MM.1S (cell line): Measurements from ENCODE around the gene ZNF385A.

Experiments used
- DNase-seq: peaks from one replicate; pipeline ENCODE4 v3.0.0-alpha.2; 2015
- H2AFZ ChIP-seq: fragments of 300-600 bp; sonication (generic); 2 replicates; pipeline ENCODE4 v1.6.0; 2016; ENCODE audit warnings: antibody characterized with exemption, low read length
- H3F3A ChIP-seq: fragments of 300-600 bp; sonication (generic); 2 replicates; pipeline ENCODE4 v1.6.1; 2016; ENCODE audit warnings: mild to moderate bottlenecking, antibody characterized with exemption, low read length, moderate library complexity, mixed read lengths; ENCODE audit not compliant: insufficient read depth
- H3K27ac ChIP-seq: fragments of 300-600 bp; sonication (generic); 2 replicates; pipeline ENCODE4 v1.5.1; 2016; ENCODE audit warnings: mild to moderate bottlenecking, low read length
- H3K27me3 ChIP-seq: fragments of 300-600 bp; sonication (generic); replicated peaks from 2 replicates; pipeline ENCODE4 v1.6.0; 2016; ENCODE audit warnings: low read length; ENCODE audit not compliant: insufficient read depth
- H3K36me3 ChIP-seq: fragments of 300-600 bp; sonication (generic); replicated peaks from 2 replicates; pipeline ENCODE4 v1.6.1; 2016; ENCODE audit warnings: mild to moderate bottlenecking, low read length, mixed read lengths; ENCODE audit not compliant: insufficient read depth
- H3K4me1 ChIP-seq: fragments of 300-600 bp; sonication (generic); 2 replicates; pipeline ENCODE4 v1.6.1; 2016; ENCODE audit warnings: low read length, mixed read lengths
- H3K4me2 ChIP-seq: fragments of 300-600 bp; sonication (generic); 2 replicates; pipeline ENCODE4 v1.6.0; 2016; ENCODE audit warnings: low read depth, low read length
- H3K4me3 ChIP-seq: fragments of 300-600 bp; sonication (generic); 2 replicates; pipeline ENCODE4 v1.5.1; 2016; ENCODE audit warnings: low read length, mixed read lengths
- H3K79me2 ChIP-seq: fragments of 300-600 bp; sonication (generic); 2 replicates; pipeline ENCODE4 v1.6.1; 2016; ENCODE audit warnings: mixed run types, low read length, mixed read lengths
- H3K9ac ChIP-seq: fragments of 300-600 bp; sonication (generic); 2 replicates; pipeline ENCODE4 v1.6.1; 2016; ENCODE audit warnings: low read length, mixed read lengths
- H3K9me2 ChIP-seq: fragments of 300-600 bp; sonication (generic); replicated peaks from 2 replicates; pipeline ENCODE4 v1.6.1; 2016; ENCODE audit warnings: mild to moderate bottlenecking, low read length, mixed read lengths; ENCODE audit not compliant: insufficient read depth
- H3K9me3 ChIP-seq: fragments of 300-600 bp; sonication (generic); replicated peaks from 2 replicates; pipeline ENCODE4 v1.6.1; 2016; ENCODE audit warnings: mild to moderate bottlenecking, low read length, mixed read lengths; ENCODE audit not compliant: insufficient read depth
- H4K20me1 ChIP-seq: fragments of 300-600 bp; sonication (generic); 2 replicates; pipeline ENCODE4 v1.6.1; 2016; ENCODE audit warnings: mild to moderate bottlenecking, low read length, moderate library complexity, mixed read lengths; ENCODE audit not compliant: insufficient read depth
- EZH2 ChIP-seq: fragments of 300-600 bp; sonication (generic); optimal IDR thresholded peaks from 2 replicates; pipeline ENCODE3; 2017; ENCODE audit warnings: low read depth, mild to moderate bottlenecking, antibody characterized with exemption, low read length, mixed read lengths
- EZH2phosphoT487 ChIP-seq: fragments of 300-600 bp; sonication (generic); IDR thresholded peaks from 2 replicates; pipeline ENCODE4 v1.6.1; 2018; ENCODE audit warnings: antibody characterized with exemption, low read length
- TF ChIP-seq, protein P1 (sequence below): fragments of 300-600 bp; sonication (generic); IDR thresholded peaks from 2 replicates; pipeline ENCODE4 v1.5.1; 2016; ENCODE audit warnings: antibody characterized with exemption, low read length, mixed read lengths

ZNF385A gene

DNA sequence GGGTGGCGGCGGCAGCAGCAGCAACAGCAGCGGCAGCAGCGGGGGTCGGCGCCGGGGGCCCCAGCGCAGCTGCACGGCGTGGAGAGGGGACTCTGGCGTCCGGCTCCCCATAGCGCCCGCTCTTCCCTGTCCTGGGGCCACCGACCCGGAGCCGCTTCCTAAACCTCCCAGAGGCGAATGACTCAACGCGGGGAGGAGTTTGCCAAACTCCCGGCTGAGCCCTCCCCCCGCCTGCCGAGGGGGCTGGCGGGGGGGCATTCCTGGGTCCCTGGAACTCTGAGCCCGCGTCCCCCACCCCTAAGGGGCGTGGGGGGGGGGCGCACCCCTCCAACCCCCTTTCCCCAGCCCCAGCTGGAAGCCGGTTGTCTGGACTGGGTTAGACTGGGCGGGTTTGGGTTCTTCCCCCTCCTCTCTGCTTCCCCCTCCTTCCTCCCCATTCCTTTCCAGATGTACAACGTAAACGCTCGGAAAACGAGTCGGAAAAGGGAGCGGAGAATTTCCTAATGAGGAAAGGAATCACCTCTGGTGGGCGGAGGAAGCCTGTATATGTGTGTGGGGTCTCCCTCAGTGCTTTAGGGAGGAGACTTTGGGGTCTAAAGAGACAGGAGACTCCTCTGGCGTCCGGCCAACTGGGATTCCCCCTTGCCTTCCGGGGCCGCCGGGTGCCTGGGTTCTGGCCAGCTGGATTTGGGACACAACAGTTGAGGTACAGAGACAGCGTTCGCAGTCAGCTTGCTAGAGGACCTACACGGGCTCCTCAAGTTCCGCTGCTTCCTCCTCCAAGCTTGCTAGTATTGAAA lies 34.8 kb upstream of the ZNF385A start, which contains the start of gene ITGA5:
Gene ITGA5, minus strand, starts transcription at position 179 of the 800 bp plus-strand sequence. Its CDS starts 68 bp downstream, at position 111.
- Histone ChIP-seq H4K20me1 (no peaks in the 10 kb centered on the region), H3K9me3 (no peaks in the 10 kb centered on the region), H3K9me2 (no peaks in the 10 kb centered on the region), H3K27me3 (peaks cover 36% of the 10 kb centered on the region), H3K9ac (no peak within 1 kb of the TSS), H2AFZ (0 out of 2 replicates have a peak within 1 kb of the TSS, but pooled peaks have one; percentile 27), H3K36me3 (no peaks in the 10 kb centered on the region), H3K4me1 (no peaks in the 10 kb centered on the region), H3K79me2 (no peaks in the 10 kb centered on the region), H3K4me2 (peak within 1 kb of the TSS; percentile 59), H3K4me3 (peak within 1 kb of the TSS; percentile 20), H3K27ac (no peak within 1 kb of the TSS), H3F3A (no peaks in the 10 kb centered on the region)
- TF ChIP-seq EZH2phosphoT487: no peak
- peak; percentile 53 for TF ChIP-seq EZH2
- TF ChIP-seq, protein P1, sequence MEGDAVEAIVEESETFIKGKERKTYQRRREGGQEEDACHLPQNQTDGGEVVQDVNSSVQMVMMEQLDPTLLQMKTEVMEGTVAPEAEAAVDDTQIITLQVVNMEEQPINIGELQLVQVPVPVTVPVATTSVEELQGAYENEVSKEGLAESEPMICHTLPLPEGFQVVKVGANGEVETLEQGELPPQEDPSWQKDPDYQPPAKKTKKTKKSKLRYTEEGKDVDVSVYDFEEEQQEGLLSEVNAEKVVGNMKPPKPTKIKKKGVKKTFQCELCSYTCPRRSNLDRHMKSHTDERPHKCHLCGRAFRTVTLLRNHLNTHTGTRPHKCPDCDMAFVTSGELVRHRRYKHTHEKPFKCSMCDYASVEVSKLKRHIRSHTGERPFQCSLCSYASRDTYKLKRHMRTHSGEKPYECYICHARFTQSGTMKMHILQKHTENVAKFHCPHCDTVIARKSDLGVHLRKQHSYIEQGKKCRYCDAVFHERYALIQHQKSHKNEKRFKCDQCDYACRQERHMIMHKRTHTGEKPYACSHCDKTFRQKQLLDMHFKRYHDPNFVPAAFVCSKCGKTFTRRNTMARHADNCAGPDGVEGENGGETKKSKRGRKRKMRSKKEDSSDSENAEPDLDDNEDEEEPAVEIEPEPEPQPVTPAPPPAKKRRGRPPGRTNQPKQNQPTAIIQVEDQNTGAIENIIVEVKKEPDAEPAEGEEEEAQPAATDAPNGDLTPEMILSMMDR: no peak
- DNase-seq: no peak

GRCh38 chr12:54418441-54419087 lies 34.0 kb upstream of the ZNF385A start:
- no peak for DNase-seq
- no peaks in the 10 kb centered on the region for H3K9me3 ChIP-seq
- TF ChIP-seq EZH2: no peak
- no peak for TF ChIP-seq EZH2phosphoT487
- no peaks in the 10 kb centered on the region for H3K79me2 ChIP-seq
- peaks cover 35% of the 10 kb centered on the region for H3K27me3 ChIP-seq
- H3K27ac ChIP-seq: no peak overlapping the region
- no peaks in the 10 kb centered on the region for H3K36me3 ChIP-seq
- H3K9ac ChIP-seq: no peak overlapping the region
- peaks cover 5% of the 10 kb centered on the region for H3K4me1 ChIP-seq
- H2AFZ ChIP-seq: 0 out of 2 replicates have a peak overlapping the region, but pooled peaks have one; percentile 27
- H3K9me2 ChIP-seq: no peaks in the 10 kb centered on the region
- peak overlapping the region; percentile 20; the same call in 1 of the 2 replicates for H3K4me3 ChIP-seq
- H3K4me2 ChIP-seq: peak overlapping the region; percentile 59; the same call in 1 of the 2 replicates
- H4K20me1 ChIP-seq: no peaks in the 10 kb centered on the region
- H3F3A ChIP-seq: no peaks in the 10 kb centered on the region

DNA sequence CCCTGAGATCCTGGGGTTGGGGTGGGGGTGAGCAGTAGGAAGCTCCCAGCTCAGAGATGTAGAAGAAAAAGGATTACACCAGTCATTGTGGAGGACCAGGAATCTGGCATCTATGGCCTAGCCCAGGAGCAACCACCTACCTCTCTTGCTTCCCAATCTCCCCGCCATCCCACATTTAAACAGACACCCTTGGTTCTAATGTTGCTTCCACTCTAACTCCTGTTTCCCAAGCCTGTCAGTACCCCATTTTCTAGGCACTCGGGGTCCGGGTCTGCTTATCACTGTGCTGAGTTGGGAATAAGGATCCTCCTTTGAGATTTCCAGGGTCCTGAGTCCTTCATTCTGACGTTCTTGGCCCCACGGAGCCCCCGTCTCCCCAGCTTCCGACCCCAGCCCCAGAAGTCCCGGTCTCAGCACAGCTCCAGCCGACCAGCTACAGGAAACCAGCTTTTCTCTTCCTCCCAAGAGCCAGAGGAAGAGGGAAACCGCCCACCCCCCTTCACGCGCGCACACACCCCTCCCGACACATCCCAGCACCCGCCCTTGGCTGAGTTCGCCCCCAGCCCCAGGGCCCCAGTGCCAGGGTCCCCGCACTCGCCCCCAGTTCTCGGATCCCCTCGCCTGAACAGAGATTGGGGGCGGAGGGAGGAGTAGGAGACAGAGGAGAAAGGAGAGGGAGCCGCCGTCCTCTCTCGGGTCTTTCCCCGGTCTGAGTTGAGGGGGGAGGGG lies 33.3 kb upstream of the ZNF385A start:
- TF ChIP-seq EZH2phosphoT487: no peak
- TF ChIP-seq EZH2: no peak
- Histone ChIP-seq H3K36me3 (no peaks in the 10 kb centered on the region), H3K4me1 (peaks cover 11% of the 10 kb centered on the region), H4K20me1 (no peaks in the 10 kb centered on the region), H3F3A (no peaks in the 10 kb centered on the region), H3K79me2 (no peaks in the 10 kb centered on the region), H3K27ac (no peak overlapping the region), H3K9me2 (no peaks in the 10 kb centered on the region), H3K9ac (no peak overlapping the region), H3K4me3 (no peak overlapping the region), H2AFZ (no peak overlapping the region), H3K4me2 (no peak overlapping the region), H3K9me3 (no peaks in the 10 kb centered on the region), H3K27me3 (peaks cover 35% of the 10 kb centered on the region)
- no peak for DNase-seq
